GM12878 (cell line): Measurements from ENCODE around the gene SIL1. TPM values are rescaled to one million over a fixed set of nuclear protein-coding genes. Genes with fewer than 3 reads are reported as not detected.

Experiments
- ATAC-seq: fragments of 200-7000 bp; cut with Tn5 transposase; 3 replicates; pipeline ENCODE4 v1.9.1; 2020; ENCODE audit warnings: mild to moderate bottlenecking, moderate library complexity
- BruUV-seq: library from RNA; stranded (reverse); fragments of 400-500 nt; replicated peaks from 2 replicates; lab custom pipeline; 2021; lab: Mats Ljungman, UMichigan
- CTCF ChIA-PET: fragments of 300-600 bp; sonication (Branson Sonifier 250); formaldehyde crosslinking; extraction: SDS; loops from one replicate; lab custom pipeline; 2021; ENCODE audit warnings: inconsistent platforms; lab: Yijun Ruan, JAX
- POLR2A ChIA-PET: fragments of 350-600 bp; formaldehyde crosslinking; extraction: SDS; loops from one replicate; lab custom pipeline; 2021; ENCODE audit warnings: inconsistent platforms; lab: Charles Lee
- RAD21 ChIA-PET: fragments of 300-600 bp; sonication (Branson Sonifier 250); formaldehyde crosslinking; loops from one replicate; lab custom pipeline; 2023; ENCODE audit warnings: antibody characterized with exemption; ENCODE audit not compliant: unreplicated experiment; lab: Charles Lee
- SMC1A ChIA-PET: fragments of 300-600 bp; sonication (Branson Sonifier 250); formaldehyde crosslinking; loops from one replicate; lab custom pipeline; 2023; ENCODE audit not compliant: unreplicated experiment, uncharacterized antibody; lab: Charles Lee
- DNase-seq: peaks from one replicate; pipeline ENCODE4 v3.0.0-alpha.2; 2011; ENCODE audit warnings: low read depth, low spot score
- FAIRE-seq: peaks from 3 replicates; lab custom pipeline; 2011; peaks lifted over from hg19 to GRCh38; lab: Jason Lieb, UNC
- H2AFZ ChIP-seq: 2 replicates; pipeline ENCODE4 v1.6.0; 2011; ENCODE audit warnings: low read depth, low read length, control low read depth; ENCODE audit not compliant: control insufficient read depth
- H3K27ac ChIP-seq: 2 replicates; pipeline ENCODE4 v1.5.1; 2011; ENCODE audit warnings: control low read depth; ENCODE audit not compliant: control insufficient read depth, insufficient read depth
- H3K27me3 ChIP-seq, 2 experiments: replicated peaks in 1 of 2; 2 replicates each; pipeline versions ENCODE4 v1.6.0 to v1.6.1; 2011; ENCODE audit warnings: low read length in 1 of 2; ENCODE audit not compliant: control insufficient read depth in 2 of 2, insufficient read depth in 2 of 2
- H3K36me3 ChIP-seq, 2 experiments: 2 replicates each; pipeline ENCODE4 v1.5.1; 2011; ENCODE audit warnings: low read length in 1 of 2; ENCODE audit not compliant: control insufficient read depth in 2 of 2, insufficient read depth in 2 of 2
- H3K4me1 ChIP-seq: 2 replicates; pipeline ENCODE4 v1.6.1; 2011; ENCODE audit warnings: mild to moderate bottlenecking, low read length, moderate library complexity, mixed read lengths; ENCODE audit not compliant: control insufficient read depth, insufficient read depth
- H3K4me2 ChIP-seq: 2 replicates; pipeline ENCODE4 v1.6.0; 2011; ENCODE audit warnings: control low read depth; ENCODE audit not compliant: control insufficient read depth, insufficient read depth
- H3K4me3 ChIP-seq: fragments of 200-600 bp; sonication (generic); 2 replicates; pipeline ENCODE4 v1.5.1; 2016
- H3K79me2 ChIP-seq: 2 replicates; pipeline ENCODE4 v1.6.0; 2011; ENCODE audit warnings: low read length; ENCODE audit not compliant: control insufficient read depth, insufficient read depth
- H3K9ac ChIP-seq: 2 replicates; pipeline ENCODE4 v1.8.0; 2011; ENCODE audit warnings: low read length, control low read depth, mixed read lengths; ENCODE audit not compliant: control insufficient read depth, insufficient read depth
- H3K9me3 ChIP-seq: replicated peaks from 3 replicates; pipeline ENCODE4 v1.5.1; 2011; ENCODE audit warnings: mild to moderate bottlenecking, low read length; ENCODE audit not compliant: control insufficient read depth, insufficient read depth
- H4K20me1 ChIP-seq: 2 replicates; pipeline ENCODE4 v1.6.0; 2011; ENCODE audit not compliant: control insufficient read depth, insufficient read depth
- CBX5 ChIP-seq: sonication (generic); IDR thresholded peaks from 2 replicates; pipeline ENCODE4 v1.6.1; 2016; ENCODE audit warnings: low read depth, moderate library complexity, mild to moderate bottlenecking, inconsistent platforms
- EZH2 ChIP-seq: IDR thresholded peaks from 2 replicates; pipeline ENCODE4 v1.6.1; 2012; ENCODE audit warnings: low read depth, mild to moderate bottlenecking, control low read depth, inconsistent platforms, low read length, borderline replicate concordance; ENCODE audit not compliant: control insufficient read depth
- RAD21 ChIP-seq: IDR thresholded peaks from 2 replicates; pipeline ENCODE4 v1.6.1; 2011; ENCODE audit warnings: mild to moderate bottlenecking, low read depth, low read length, moderate library complexity; ENCODE audit not compliant: insufficient read depth
- STAT3 ChIP-seq: IDR thresholded peaks from 2 replicates; pipeline ENCODE4 v1.6.1; 2011; ENCODE audit warnings: low read depth, low read length, improper control_type of control experiment
- TCF12 ChIP-seq: IDR thresholded peaks from 2 replicates; pipeline ENCODE4 v1.6.1; 2011; ENCODE audit warnings: low read depth, mild to moderate bottlenecking, low read length
- ZBTB11 ChIP-seq: fragments of 450-650 bp; formaldehyde crosslinking; IDR thresholded peaks from 2 replicates; pipeline ENCODE4 v1.5.0; 2022; ENCODE audit warnings: mild to moderate bottlenecking, missing genetic modification characterization
- ZBTB4 ChIP-seq: fragments of 450-650 bp; formaldehyde crosslinking; IDR thresholded peaks from 2 replicates; pipeline ENCODE4 v1.4.0; 2022; ENCODE audit warnings: mild to moderate bottlenecking, moderate library complexity
- WGBS: methylation state at CpG from one replicate; pipeline ENCODE4 v1.1.6; 2016; ENCODE audit warnings: low lambda C conversion rate; ENCODE audit not compliant: insufficient replicate concordance, insufficient coverage; ENCODE audit errors: missing lambda C conversion rate; 5-methylcytosine and 5-hydroxymethylcytosine counted together
- in situ Hi-C: fragments of 300-500 bp; cut with MboI; formaldehyde crosslinking; loops from 9 replicates; pipeline ENCODE4 v1.14.3; 2018; ENCODE audit warnings: mixed read lengths
- intact Hi-C: fragments of 100-400 bp; cut with micrococcal nuclease; formaldehyde crosslinking; loops from one replicate; pipeline ENCODE4 v1.14.2; 2022; ENCODE audit not compliant: unreplicated experiment
- polyA plus RNA-seq, 11 experiments: library from polyadenylated mRNA; depleted of rRNA in 4 of 11; unstranded in 6 of 11; stranded (reverse) in 5 of 11; fragments of >200 nt; fragmentation: Nextera tagmentation in 4 of 11; fragmentation: Illumina TruSeq in 1 of 11; extraction: Ambion mirVana in 4 of 11; extraction: Trizol in 1 of 11; gene quantifications; 1 replicate in 1 of 11; 2 replicates in 10 of 11; pipeline versions ENCODE4 v1.2.1 to v1.2.3, GENCODE V29; 2011 to 2016; ENCODE audit warnings: inconsistent platforms in 2 of 11, missing spikeins in 2 of 11, low read depth in 1 of 11
- total RNA-seq, 4 experiments: library from RNA; depleted of rRNA in 3 of 4; stranded (reverse); fragments of >200 nt in 3 of 4; fragmentation: Illumina TruSeq in 1 of 4; extraction: Trizol in 1 of 4; gene quantifications; 2 replicates each; pipeline versions ENCODE4 v1.2.1 to v1.2.3, GENCODE V29; 2013 to 2021

The SIL1 gene
- total and polyA plus RNA-seq, 10 of the 15 experiments (the other 5 are each of a cell fraction or from before 2014, with no cell fraction given), result 4.1 to 49.8 (median 29.4) TPM

- TF ChIP-seq CBX5 (no peak), ZBTB4 (CRISPR knock-in tag) (no peak)
Observed at GRCh38 chr5:139205586-139205985, 7.4 kb upstream of the SIL1 start (continued).

GRCh38 chr5:139205124-139205523 lies 7.0 kb upstream of the SIL1 start:
- no peaks in the 10 kb centered on the region for H3K36me3 ChIP-seq
- no peak overlapping the region for H3K4me2 ChIP-seq
- H3K79me2 ChIP-seq, result no peaks in the 10 kb centered on the region
- H3K4me3 ChIP-seq, result no peak overlapping the region
- ChIA-PET RAD21 (no interaction called here), SMC1A (no interaction called here), POLR2A (no interaction called here), CTCF (interaction anchor here (1.5 kb wide), 1 partner anchor 64 kb away, joined by 3 read pairs; no protein-coding TSS in a partner anchor)
- no peak overlapping the region for H3K9ac ChIP-seq
- no peaks in the 10 kb centered on the region for H3K4me1 ChIP-seq
- no TSS peak for BruUV-seq
- no peak for FAIRE-seq
- no peaks in the 10 kb centered on the region for H4K20me1 ChIP-seq
- H3K27ac ChIP-seq, result no peak overlapping the region
- H3K9me3 ChIP-seq, result no peaks in the 10 kb centered on the region
- TF ChIP-seq ZBTB11 (CRISPR knock-in tag) (no peak), CBX5 (no peak), STAT3 (no peak), EZH2 (no peak), TCF12 (no peak), RAD21 (no peak)
- WGBS, result 36% methylated on average over 4 of the region's 4 CpGs
- intact Hi-C loops, result no loop called here
- H2AFZ ChIP-seq, result no peak overlapping the region
- ATAC-seq, result no peak
- no peaks in the 10 kb centered on the region; a peak in 2 of 4 replicates for H3K27me3 ChIP-seq
- no peak for DNase-seq
- in situ Hi-C loops, result no loop called here
